Measurements from ENCODE around the gene LINC00237. TPM values are rescaled to one million over a fixed set of nuclear protein-coding genes. Genes with fewer than 3 reads are reported as not detected.
A peak's percentile ranks its signal among the peaks of the same experiment; 100 is the strongest.

The LINC00237 gene
- total and polyA plus RNA-seq, 9 of the 15 experiments (the other 6 are each of a cell fraction or from before 2014, with no cell fraction given), result not detected

GRCh38 chr20:21141825-21142224 lies 35.7 kb upstream of the LINC00237 start (continued):
- TF ChIP-seq MGA (IDR thresholded peaks at IDR 0.05), result no peak
- no peak for TF ChIP-seq PTBP1 (IDR thresholded peaks at IDR 0.05; ENCODE audit: low read depth, low read length)
- TF ChIP-seq TGIF2 (CRISPR knock-in tag; IDR thresholded peaks at IDR 0.05), result no peak
- no peak for TF ChIP-seq TAF1 (IDR thresholded peaks at IDR 0.05; ENCODE audit: control insufficient read depth, extremely low read depth, insufficient read depth, low read length, severe bottlenecking)
- TF ChIP-seq TCFL5 (CRISPR knock-in tag; conservative IDR thresholded peaks at IDR 0.05), result no peak
- TF ChIP-seq MYC (IDR thresholded peaks at IDR 0.05; ENCODE audit: low read depth, low read length), result no peak
- no peak for TF ChIP-seq MYC (CRISPR knock-in tag; IDR thresholded peaks at IDR 0.05; ENCODE audit: borderline replicate concordance, low read depth)
- no peak for TF ChIP-seq RBFOX2 (IDR thresholded peaks at IDR 0.05; ENCODE audit: low read depth, low read length)
- no peak for TF ChIP-seq ATF4 (CRISPR knock-in tag; IDR thresholded peaks at IDR 0.05)
- no peak for TF ChIP-seq HMG20B (CRISPR knock-in tag; IDR thresholded peaks at IDR 0.05)
- no peak for TF ChIP-seq NR1H2 (CRISPR knock-in tag; IDR thresholded peaks at IDR 0.05)
- peak; percentile 76 for TF ChIP-seq EGR1 (conservative IDR thresholded peaks at IDR 0.05)
- TF ChIP-seq GTF2A2 (tag; IDR thresholded peaks at IDR 0.05), result no peak
- 0 out of 2 replicates have a peak, but pooled peaks have one; percentile 57 for TF ChIP-seq HLTF (IDR thresholded peaks at IDR 0.05)
- 0 out of 2 replicates have a peak, but pooled peaks have one; percentile 13 for TF ChIP-seq CREM (IDR thresholded peaks at IDR 0.05; ENCODE audit: low read depth)
- TF ChIP-seq RBBP5 (IDR thresholded peaks at IDR 0.05; ENCODE audit: borderline replicate concordance, insufficient read depth, low read length, poor library complexity, severe bottlenecking), result no peak
